CD14-positive monocyte (primary cell): ENCODE data around the gene BRIP1. TPM values are rescaled to one million over a fixed set of nuclear protein-coding genes. Genes with fewer than 3 reads are reported as not detected.

ENCODE experiments used
- DNase-seq, 3 donors: peaks; one replicate each; pipeline ENCODE4 v3.0.0-alpha.2; 2011 to 2022
- H2AFZ ChIP-seq: 2 replicates; pipeline ENCODE4 v1.6.0; 2012; ENCODE audit warnings: mild to moderate bottlenecking, low read depth, low read length, inconsistent platforms; ENCODE audit not compliant: insufficient read depth, poor library complexity, severe bottlenecking
- H3K27ac ChIP-seq, 2 donors: 1 replicate in 1 of 2; 2 replicates in 1 of 2; pipeline ENCODE4 v1.5.1; 2012 to 2013; ENCODE audit warnings: low read length in 2 of 2, control low read depth in 1 of 2, inconsistent platforms in 1 of 2, low read depth in 1 of 2, mild to moderate bottlenecking in 1 of 2
- H3K27me3 ChIP-seq, 2 donors: one replicate each; pipeline versions ENCODE4 v1.6.0 to v1.6.1; 2011 to 2013; ENCODE audit warnings: low read length in 2 of 2; ENCODE audit not compliant: control insufficient read depth in 2 of 2, insufficient read depth in 2 of 2
- H3K36me3 ChIP-seq, 2 donors: replicated peaks in 1 of 2; 1 replicate in 1 of 2; 2 replicates in 1 of 2; pipeline versions ENCODE4 v1.5.1 to v1.6.1; 2012 to 2013; ENCODE audit warnings: low read length in 2 of 2, control low read depth in 1 of 2, inconsistent platforms in 1 of 2, mild to moderate bottlenecking in 1 of 2; ENCODE audit not compliant: insufficient read depth in 2 of 2, control insufficient read depth in 1 of 2
- H3K4me1 ChIP-seq, 2 donors: 1 replicate in 1 of 2; 2 replicates in 1 of 2; pipeline versions ENCODE4 v1.5.1 to v1.6.1; 2012 to 2013; ENCODE audit warnings: low read length in 2 of 2, control low read depth in 1 of 2, inconsistent platforms in 1 of 2, mild to moderate bottlenecking in 1 of 2, moderate library complexity in 1 of 2; ENCODE audit not compliant: insufficient read depth in 2 of 2, control insufficient read depth in 1 of 2
- H3K4me2 ChIP-seq: replicated peaks from 2 replicates; pipeline ENCODE3; 2012; ENCODE audit warnings: low read length, moderate library complexity, mild to moderate bottlenecking; ENCODE audit not compliant: poor library complexity, severe bottlenecking; ENCODE audit errors: extremely low read depth
- H3K4me3 ChIP-seq, 3 experiments: fragments of 200-600 bp in 1 of 3; sonication (generic) in 1 of 3; replicated peaks in 1 of 3; 1 replicate in 2 of 3; 2 replicates in 1 of 3; pipeline ENCODE4 v1.5.1; 2011 to 2013; ENCODE audit warnings: low read length in 3 of 3, mild to moderate bottlenecking in 3 of 3, control low read depth in 2 of 3, low read depth in 2 of 3, inconsistent platforms in 1 of 3, moderate library complexity in 1 of 3
- H3K79me2 ChIP-seq: 2 replicates; pipeline ENCODE4 v1.6.0; 2012; ENCODE audit warnings: mild to moderate bottlenecking, control low read depth, inconsistent platforms, low read length, moderate library complexity; ENCODE audit not compliant: insufficient read depth
- H3K9ac ChIP-seq: 2 replicates; pipeline ENCODE4 v1.6.0; 2017; ENCODE audit warnings: low read length, mild to moderate bottlenecking; ENCODE audit not compliant: insufficient read depth, poor library complexity, severe bottlenecking
- H3K9me3 ChIP-seq, 2 donors: replicated peaks in 1 of 2; 1 replicate in 1 of 2; 2 replicates in 1 of 2; pipeline versions ENCODE4 v1.5.1 to v1.6.1; 2012 to 2013; ENCODE audit warnings: low read length in 2 of 2, control low read depth in 1 of 2; ENCODE audit not compliant: control insufficient read depth in 1 of 2, insufficient read depth in 1 of 2
- H4K20me1 ChIP-seq: 2 replicates; pipeline ENCODE4 v1.6.0; 2012; ENCODE audit warnings: mild to moderate bottlenecking, low read length, control low read depth, moderate library complexity; ENCODE audit not compliant: insufficient read depth
- H3K27ac Mint-ChIP-seq, 7 donors: one replicate each; pipeline ENCODE4 v1.8.0; 2020; ENCODE audit warnings: mild to moderate bottlenecking in 7 of 7, mixed read lengths in 7 of 7, moderate library complexity in 6 of 7, inconsistent platforms in 2 of 7
- H3K27me3 Mint-ChIP-seq, 3 donors: one replicate each; pipeline ENCODE4 v1.8.0; 2021 to 2022; ENCODE audit warnings: low read depth in 3 of 3, mild to moderate bottlenecking in 3 of 3, mixed read lengths in 3 of 3, moderate library complexity in 3 of 3, inconsistent platforms in 1 of 3
- H3K36me3 Mint-ChIP-seq, 2 donors: one replicate each; pipeline ENCODE4 v1.8.0; 2020; ENCODE audit warnings: mixed read lengths in 2 of 2, inconsistent platforms in 1 of 2, mild to moderate bottlenecking in 1 of 2
- H3K4me1 Mint-ChIP-seq: one replicate; pipeline ENCODE4 v1.8.0; 2020; ENCODE audit warnings: mild to moderate bottlenecking, mixed read lengths
- H3K4me3 Mint-ChIP-seq, 2 donors: one replicate each; pipeline ENCODE4 v1.8.0; 2020; ENCODE audit warnings: mild to moderate bottlenecking in 2 of 2, mixed read lengths in 2 of 2, moderate library complexity in 1 of 2
- H3K9me3 Mint-ChIP-seq, 7 donors: one replicate each; pipeline ENCODE4 v1.8.0; 2020 to 2022; ENCODE audit warnings: mixed read lengths in 7 of 7, mild to moderate bottlenecking in 6 of 7, moderate library complexity in 6 of 7, inconsistent platforms in 2 of 7
- WGBS: methylation state at CpG from one replicate; pipeline ENCODE4 v1.1.5; 2013; ENCODE audit warnings: missing lambda C conversion rate; ENCODE audit not compliant: insufficient coverage; 5-methylcytosine and 5-hydroxymethylcytosine counted together
- intact Hi-C, 2 donors: fragments of 100-400 bp; cut with micrococcal nuclease; formaldehyde crosslinking; loops; one replicate each; pipeline versions ENCODE4 v1.15.0 to v1.15.1; 2023
- polyA plus RNA-seq, 3 donors: library from polyadenylated mRNA; depleted of rRNA in 1 of 3; unstranded in 2 of 3; stranded (reverse) in 1 of 3; fragments of 300-500 nt in 2 of 3; fragments of >200 nt in 1 of 3; fragmentation: Illumina TruSeq in 2 of 3; gene quantifications; 1 replicate in 2 of 3; 2 replicates in 1 of 3; pipeline ENCODE4 v1.2.3, GENCODE V29; 2012 to 2021
- TF ChIP-seq, protein P1 (sequence below): fragments of 200-600 bp; IDR thresholded peaks from one replicate; pipeline ENCODE4 v1.8.0; 2022; ENCODE audit warnings: antibody characterized with exemption, mild to moderate bottlenecking

The BRIP1 gene
- polyA plus RNA-seq, 3 donors, result 0.11 to 0.12 TPM; not detected in 1

DNA sequence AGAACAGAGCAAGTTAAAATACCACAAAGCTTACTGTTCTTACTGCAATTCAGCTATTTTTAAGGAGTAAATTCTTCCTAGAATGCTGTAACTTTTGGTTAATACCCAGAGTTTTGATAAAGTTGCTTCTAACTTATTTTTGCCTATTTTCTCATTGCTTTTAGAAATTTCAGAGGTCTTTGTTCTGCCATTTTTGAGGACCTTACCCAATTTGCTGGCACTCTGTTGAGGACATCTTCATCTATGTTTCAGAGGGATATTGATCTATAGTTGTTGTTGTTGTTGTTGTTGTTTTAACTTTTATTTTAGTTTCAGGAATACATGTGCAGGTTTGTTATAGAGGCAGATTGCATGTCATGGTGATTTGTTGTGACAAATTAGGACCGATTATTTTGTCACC is 161.3 kb downstream of the BRIP1 start:
- no peak for DNase-seq
- peaks cover 18 to 34% of the 10 kb centered on the region in 2 donors for H3K9me3 ChIP-seq
- Mint-ChIP-seq H3K36me3 (peaks cover 2 to 6% of the 10 kb centered on the region in 2 donors), H3K27ac (no peak overlapping the region), H3K9me3 (peaks cover 35 to 60% (median 43%) of the 10 kb centered on the region in 7 donors), H3K4me1 (no peaks in the 10 kb centered on the region), H3K27me3 (no peaks in the 10 kb centered on the region), H3K4me3 (no peak overlapping the region)
- H3K36me3 ChIP-seq, result no peaks in the 10 kb centered on the region
- no peaks in the 10 kb centered on the region for H3K4me1 ChIP-seq
- no peak overlapping the region for H3K27ac ChIP-seq
- no peak overlapping the region for H3K9ac ChIP-seq
- H3K79me2 ChIP-seq, result no peaks in the 10 kb centered on the region
- H3K4me3 ChIP-seq, result no peak overlapping the region
- H3K4me2 ChIP-seq, result no peak overlapping the region
- no CpG with 5 or more reads among the region's 1 CpG for WGBS
- intact Hi-C loops, result no loop called here
- H4K20me1 ChIP-seq, result no peaks in the 10 kb centered on the region
- H3K27me3 ChIP-seq, result no peaks in the 10 kb centered on the region
- TF ChIP-seq, protein P1, sequence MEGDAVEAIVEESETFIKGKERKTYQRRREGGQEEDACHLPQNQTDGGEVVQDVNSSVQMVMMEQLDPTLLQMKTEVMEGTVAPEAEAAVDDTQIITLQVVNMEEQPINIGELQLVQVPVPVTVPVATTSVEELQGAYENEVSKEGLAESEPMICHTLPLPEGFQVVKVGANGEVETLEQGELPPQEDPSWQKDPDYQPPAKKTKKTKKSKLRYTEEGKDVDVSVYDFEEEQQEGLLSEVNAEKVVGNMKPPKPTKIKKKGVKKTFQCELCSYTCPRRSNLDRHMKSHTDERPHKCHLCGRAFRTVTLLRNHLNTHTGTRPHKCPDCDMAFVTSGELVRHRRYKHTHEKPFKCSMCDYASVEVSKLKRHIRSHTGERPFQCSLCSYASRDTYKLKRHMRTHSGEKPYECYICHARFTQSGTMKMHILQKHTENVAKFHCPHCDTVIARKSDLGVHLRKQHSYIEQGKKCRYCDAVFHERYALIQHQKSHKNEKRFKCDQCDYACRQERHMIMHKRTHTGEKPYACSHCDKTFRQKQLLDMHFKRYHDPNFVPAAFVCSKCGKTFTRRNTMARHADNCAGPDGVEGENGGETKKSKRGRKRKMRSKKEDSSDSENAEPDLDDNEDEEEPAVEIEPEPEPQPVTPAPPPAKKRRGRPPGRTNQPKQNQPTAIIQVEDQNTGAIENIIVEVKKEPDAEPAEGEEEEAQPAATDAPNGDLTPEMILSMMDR, result no peak
- no peak overlapping the region for H2AFZ ChIP-seq

DNA sequence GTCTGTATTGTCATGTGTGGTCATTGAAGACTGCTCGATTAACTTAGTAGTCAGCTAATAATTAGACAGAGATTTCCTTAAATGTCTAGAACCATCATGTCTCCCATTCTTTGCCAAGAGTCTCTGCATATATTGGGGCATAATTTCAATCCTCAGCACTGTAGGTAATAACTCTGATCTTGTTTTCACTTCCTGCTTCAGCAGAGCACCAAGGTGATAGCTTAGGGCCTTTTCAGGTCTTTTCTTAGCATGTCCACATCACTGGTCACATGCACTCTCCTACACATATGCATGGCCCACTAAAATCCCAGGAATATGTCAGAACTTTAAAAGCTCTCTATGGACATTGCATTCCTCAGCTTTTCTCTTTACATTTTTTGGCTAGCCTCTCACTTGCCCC is 162.0 kb downstream of the BRIP1 start:
- peaks cover 34 to 59% (median 46%) of the 10 kb centered on the region in 7 donors for H3K9me3 Mint-ChIP-seq
- no peak for DNase-seq
- TF ChIP-seq, protein P1, result no peak
- no peak overlapping the region for H3K9ac ChIP-seq
- H3K36me3 ChIP-seq, result no peaks in the 10 kb centered on the region
- no peaks in the 10 kb centered on the region for H3K79me2 ChIP-seq
- no peaks in the 10 kb centered on the region for H3K27me3 Mint-ChIP-seq
- no CpG with 5 or more reads among the region's 1 CpG for WGBS
- H3K4me3 Mint-ChIP-seq, result no peak overlapping the region
- H3K4me2 ChIP-seq, result no peak overlapping the region
- H3K4me1 ChIP-seq, result no peaks in the 10 kb centered on the region
- peaks cover 18 to 34% of the 10 kb centered on the region in 2 donors for H3K9me3 ChIP-seq
- H2AFZ ChIP-seq, result no peak overlapping the region
- H3K27me3 ChIP-seq, result no peaks in the 10 kb centered on the region
- no peaks in the 10 kb centered on the region for H4K20me1 ChIP-seq
- no peaks in the 10 kb centered on the region for H3K4me1 Mint-ChIP-seq
- peaks cover under 1 to 2% of the 10 kb centered on the region in 2 donors for H3K36me3 Mint-ChIP-seq
- H3K27ac Mint-ChIP-seq, result no peak overlapping the region
- no peak overlapping the region for H3K27ac ChIP-seq
- H3K4me3 ChIP-seq, result no peak overlapping the region
- intact Hi-C loops, result no loop called here
